ENCODE results near the gene PAX2.

The PAX2 gene

DNA sequence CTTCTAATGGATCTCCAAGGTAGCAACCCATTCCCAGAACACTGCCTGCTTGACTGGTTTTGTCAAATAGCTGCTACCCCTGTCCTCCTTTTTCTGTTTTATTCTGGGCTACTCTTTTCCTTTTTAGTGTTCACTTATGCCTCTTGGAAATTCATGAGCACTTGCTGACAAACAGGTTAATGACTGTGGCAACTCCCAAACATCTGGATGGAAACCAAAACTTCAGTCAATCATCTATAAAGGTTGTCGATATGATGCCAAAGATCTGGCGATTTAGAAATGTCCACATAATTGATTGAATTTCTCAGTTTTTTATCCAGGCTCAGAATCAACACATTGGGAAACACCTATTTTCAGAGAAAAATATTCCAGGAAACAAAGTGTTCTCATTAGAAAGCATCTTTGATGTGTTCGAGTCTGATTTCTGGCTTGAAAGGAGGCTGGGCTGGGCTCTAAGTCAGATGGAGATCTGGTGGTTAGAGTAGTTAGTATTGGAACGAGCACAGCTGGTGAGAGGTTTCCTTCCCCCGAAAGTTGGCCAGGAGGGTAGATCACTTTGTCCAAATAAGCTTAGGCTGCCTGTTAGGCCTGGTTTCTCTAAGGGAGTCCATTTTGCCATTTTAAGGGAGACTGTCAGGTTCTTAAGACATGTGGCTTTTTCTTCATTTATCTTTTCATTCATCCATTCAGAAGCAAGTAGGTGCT, 17.8 kb downstream of the PAX2 start:
- TF ChIP-seq, protein P1, sequence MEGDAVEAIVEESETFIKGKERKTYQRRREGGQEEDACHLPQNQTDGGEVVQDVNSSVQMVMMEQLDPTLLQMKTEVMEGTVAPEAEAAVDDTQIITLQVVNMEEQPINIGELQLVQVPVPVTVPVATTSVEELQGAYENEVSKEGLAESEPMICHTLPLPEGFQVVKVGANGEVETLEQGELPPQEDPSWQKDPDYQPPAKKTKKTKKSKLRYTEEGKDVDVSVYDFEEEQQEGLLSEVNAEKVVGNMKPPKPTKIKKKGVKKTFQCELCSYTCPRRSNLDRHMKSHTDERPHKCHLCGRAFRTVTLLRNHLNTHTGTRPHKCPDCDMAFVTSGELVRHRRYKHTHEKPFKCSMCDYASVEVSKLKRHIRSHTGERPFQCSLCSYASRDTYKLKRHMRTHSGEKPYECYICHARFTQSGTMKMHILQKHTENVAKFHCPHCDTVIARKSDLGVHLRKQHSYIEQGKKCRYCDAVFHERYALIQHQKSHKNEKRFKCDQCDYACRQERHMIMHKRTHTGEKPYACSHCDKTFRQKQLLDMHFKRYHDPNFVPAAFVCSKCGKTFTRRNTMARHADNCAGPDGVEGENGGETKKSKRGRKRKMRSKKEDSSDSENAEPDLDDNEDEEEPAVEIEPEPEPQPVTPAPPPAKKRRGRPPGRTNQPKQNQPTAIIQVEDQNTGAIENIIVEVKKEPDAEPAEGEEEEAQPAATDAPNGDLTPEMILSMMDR (conservative IDR thresholded peaks at IDR 0.05; ENCODE audit: low read depth, low read length) = no peak
- no peak overlapping the region for H3K4me3 ChIP-seq (ENCODE audit: low read length)
- DNase-seq (ENCODE audit: low read depth) = no peak

DNA sequence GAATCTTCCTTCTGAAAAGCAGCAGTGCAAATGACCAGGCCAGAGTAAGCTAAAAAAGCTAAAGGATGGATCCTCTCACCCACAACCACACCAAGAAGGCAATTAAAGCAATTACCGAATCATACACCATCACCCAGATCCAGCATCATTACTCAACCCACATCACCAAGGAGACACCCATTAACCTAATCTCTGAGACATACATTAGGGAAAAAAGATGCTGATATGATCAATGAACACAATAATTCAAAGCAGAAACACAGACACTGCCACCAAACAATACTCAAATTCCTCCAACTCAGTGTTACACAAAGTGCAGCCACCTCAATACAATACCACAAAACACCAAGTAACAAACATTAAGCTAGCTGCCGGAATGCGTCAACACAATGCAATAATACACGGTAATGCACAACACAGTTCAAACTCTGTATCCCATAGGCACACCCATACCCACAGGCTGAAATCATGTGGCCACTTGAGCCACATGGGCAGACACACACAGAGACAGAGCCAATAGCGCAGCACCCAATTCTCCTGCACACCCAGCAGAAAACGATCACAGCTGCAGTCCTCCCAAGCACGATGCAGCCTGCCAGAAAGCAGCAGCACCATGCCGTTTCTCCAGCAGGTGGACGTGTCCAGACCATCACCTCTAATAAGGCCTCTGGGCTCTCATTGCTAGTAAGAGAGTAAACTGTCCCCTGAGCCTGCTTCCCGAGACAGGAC, 21.5 kb downstream of the PAX2 start:
- TF ChIP-seq, protein P1 (conservative IDR thresholded peaks at IDR 0.05; ENCODE audit: low read depth, low read length) = peak; percentile 12
- no peak for DNase-seq (ENCODE audit: low read depth)
- no peak overlapping the region for H3K4me3 ChIP-seq (ENCODE audit: low read length)

DNA sequence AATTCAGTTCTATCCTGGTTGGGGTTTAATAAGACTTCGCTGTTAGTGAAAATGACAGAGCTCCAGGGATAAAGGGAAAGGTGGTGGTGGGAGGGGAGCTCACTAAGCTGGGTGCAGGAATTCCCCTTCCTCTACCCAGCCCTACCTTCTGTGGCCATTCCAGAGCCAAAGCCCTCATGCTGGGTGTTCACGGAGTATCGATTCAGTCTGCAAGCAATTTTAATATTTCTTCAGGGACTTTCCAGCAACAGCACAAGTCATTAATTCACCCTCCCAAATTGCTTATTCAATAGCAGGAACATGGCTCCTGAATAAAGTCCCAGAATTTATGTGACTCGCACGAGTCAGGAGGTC, 22.0 kb downstream of the PAX2 start:
- no peak overlapping the region for H3K4me3 ChIP-seq (ENCODE audit: low read length)
- TF ChIP-seq, protein P1 (conservative IDR thresholded peaks at IDR 0.05; ENCODE audit: low read depth, low read length) = no peak
- no peak for DNase-seq (ENCODE audit: low read depth)

DNA sequence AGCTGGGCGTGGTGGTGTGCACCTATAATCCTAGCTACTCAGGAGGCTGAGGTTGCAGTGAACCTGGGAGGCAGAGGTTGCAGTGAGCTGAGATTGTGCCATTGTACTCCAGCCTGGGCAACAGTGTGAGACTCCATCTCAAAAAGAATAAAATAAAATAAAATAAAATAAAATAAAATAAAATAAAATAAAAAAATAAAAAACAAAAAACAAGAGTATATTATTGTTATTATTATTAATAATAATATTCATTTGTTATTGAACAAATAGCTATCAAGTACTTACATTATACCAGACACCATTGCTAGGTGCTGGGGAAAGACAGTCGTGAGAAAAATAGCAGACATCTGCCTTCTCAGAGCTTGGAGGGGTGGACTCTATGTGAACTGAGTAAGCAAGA, 24.1 kb downstream of the PAX2 start:
- no peak for DNase-seq (ENCODE audit: low read depth)
- H3K4me3 ChIP-seq (ENCODE audit: low read length) = no peak overlapping the region
- TF ChIP-seq, protein P1 (conservative IDR thresholded peaks at IDR 0.05; ENCODE audit: low read depth, low read length) = no peak

DNA sequence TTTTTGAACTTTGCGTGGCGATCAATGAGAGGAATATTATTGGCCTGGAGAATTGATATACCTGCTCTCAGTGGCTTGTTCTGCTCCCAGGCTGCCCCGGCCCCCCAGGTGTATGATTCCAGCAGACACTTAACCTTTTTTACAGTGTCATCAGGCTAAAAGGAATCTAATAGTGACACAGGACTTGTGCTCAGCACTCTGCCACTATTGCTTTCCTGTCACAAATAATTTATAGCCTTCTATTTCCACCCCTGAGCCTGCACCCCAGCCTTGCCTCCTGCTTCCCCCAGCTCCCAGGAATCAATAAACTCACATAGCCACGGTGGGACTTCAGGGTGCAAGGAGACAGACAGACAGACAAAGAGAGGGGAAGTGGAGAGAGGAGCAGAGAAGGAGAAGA, 28.3 kb downstream of the PAX2 start:
- TF ChIP-seq, protein P1 (conservative IDR thresholded peaks at IDR 0.05; ENCODE audit: low read depth, low read length) = no peak
- no peak overlapping the region for H3K4me3 ChIP-seq (ENCODE audit: low read length)
- DNase-seq (ENCODE audit: low read depth) = no peak

DNA sequence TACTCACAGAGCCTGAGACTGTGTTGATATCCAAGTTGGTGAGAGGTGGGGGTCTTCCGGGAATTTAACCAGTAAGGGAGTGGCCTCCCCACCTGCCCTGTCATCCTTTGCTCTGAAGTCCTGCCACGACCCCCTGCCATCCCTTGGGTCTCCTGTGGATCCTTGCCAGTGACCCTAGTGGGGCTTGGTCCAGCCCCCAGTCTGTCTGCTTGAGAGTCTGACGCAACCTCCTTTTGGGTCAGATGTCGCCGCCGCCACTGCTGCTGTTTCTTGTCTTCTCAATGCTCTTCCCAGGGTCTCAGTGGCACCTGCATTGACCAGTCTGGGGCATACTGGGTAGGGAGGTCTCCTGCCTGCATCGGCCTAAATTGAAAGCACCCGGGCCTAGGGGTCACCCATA, 28.8 kb downstream of the PAX2 start:
- TF ChIP-seq, protein P1 (conservative IDR thresholded peaks at IDR 0.05; ENCODE audit: low read depth, low read length) = no peak
- no peak overlapping the region for H3K4me3 ChIP-seq (ENCODE audit: low read length)
- DNase-seq (ENCODE audit: low read depth) = no peak

DNA sequence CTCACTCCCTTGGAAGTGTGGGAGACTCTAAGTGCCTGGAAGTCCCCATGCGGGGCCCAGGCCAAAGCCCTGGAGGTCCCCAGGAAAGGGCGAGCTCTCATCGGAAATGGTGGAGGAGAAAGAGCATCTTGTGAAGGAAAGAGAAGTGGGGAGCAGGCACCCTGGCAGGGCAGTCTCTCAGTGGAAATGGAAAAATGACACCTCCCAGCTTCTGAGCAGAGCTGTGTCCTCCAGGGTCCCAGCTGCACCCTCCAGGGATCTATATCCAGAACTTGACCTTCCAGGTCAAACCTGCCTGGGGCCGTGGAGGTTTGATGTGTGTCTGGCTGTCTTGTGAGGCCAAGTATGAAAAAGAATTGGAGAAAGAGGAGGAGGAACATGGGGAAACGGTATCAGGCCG, 29.5 kb downstream of the PAX2 start:
- no peak for DNase-seq (ENCODE audit: low read depth)
- TF ChIP-seq, protein P1 (conservative IDR thresholded peaks at IDR 0.05; ENCODE audit: low read depth, low read length) = no peak
- no peak overlapping the region for H3K4me3 ChIP-seq (ENCODE audit: low read length)

Data from retinal pigment epithelial cell (primary cell).